ENCODE data around the gene TANC1.

TANC1 gene

DNA sequence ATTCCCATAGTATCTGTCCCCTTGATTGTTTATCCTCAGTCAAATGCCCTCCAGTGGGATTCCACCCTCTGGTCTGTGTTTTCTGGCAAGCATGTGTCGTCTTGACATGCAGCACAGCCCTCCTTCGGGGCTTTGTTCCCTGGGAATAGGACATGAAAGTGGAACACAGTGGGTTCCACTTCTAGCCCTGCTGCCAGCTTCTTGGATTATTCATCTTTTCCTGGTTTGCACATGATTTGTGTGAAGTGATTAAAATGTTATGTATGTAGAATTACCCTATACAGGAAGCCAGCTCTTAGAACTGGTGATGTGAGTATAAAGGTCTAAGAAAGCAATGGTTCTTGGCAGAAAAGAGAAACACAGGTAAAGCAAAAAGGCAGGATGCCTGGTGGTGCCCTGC lies 142.3 kb downstream of the TANC1 start:
- FAIRE-seq: no peak
- no peak for DNase-seq (ENCODE audit: low spot score)

DNA sequence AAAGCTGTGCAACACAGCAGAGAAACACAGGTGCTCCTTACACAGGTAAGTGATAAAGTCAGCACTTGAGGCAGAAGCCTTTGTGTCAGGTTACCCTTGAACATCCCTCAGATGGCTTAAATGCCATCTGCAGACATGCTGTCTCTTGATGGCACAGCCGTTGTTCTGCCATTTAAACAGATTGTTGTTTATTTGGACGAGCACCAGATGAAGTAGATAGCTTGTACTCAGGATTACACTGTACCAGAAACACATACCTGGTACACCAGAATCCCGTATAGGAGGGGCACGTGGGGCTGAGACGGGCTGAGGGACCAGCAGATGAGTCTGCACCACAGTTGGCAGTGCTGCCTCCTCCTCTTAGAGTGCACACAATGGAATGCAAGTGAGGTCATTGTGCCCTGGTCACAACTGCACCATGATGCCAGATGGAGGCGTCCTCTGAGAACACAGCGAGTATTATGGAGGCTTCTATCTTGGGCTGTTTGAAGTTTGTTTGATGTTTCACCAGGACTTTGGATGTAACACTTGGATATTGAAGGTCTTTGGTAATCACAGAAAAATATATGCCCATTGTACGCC lies 143.0 kb downstream of the TANC1 start:
- peak; percentile 53 for DNase-seq (ENCODE audit: low spot score)
- no peak for FAIRE-seq

DNA sequence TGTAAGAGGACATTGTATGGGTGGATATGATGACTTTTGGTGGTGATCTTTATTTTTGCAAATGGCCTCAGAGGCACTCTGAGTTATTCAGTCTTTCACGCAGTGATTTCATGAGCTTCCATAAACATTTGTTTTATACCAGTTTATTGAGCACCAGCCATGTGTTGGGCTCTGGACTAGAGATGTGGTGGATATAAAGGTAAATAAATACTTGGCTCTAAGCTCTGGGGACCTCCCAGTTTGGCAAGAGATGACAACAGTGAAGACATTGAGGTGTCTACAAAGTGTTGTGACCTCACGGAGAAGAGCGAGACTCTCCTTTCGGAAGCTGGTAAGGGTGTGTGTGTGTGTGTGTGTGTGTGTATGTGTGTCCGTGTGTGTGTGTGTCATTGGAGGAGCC lies 146.4 kb downstream of the TANC1 start:
- no peak for DNase-seq (ENCODE audit: low spot score)
- FAIRE-seq: no peak

DNA sequence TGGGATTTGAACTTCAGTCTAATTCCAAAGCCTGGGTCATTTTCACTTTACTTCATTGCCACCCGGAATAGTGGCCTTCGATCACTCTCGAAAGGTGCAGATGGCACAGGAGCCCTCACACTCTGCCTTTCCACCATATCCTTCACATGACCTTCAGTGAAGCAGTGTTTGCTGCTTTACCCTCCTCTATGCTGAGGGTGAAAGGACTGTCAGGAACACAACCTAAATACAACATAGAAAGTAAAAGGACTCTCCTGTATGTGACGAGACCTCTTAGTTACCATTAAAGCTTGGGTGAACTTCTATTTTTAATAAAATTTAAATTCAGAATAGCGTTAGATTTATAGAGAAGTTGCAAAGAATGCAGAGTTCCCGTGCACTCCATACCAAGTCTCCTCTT lies 148.5 kb downstream of the TANC1 start:
- DNase-seq (ENCODE audit: low spot score) (no peak), FAIRE-seq (no peak)

DNA sequence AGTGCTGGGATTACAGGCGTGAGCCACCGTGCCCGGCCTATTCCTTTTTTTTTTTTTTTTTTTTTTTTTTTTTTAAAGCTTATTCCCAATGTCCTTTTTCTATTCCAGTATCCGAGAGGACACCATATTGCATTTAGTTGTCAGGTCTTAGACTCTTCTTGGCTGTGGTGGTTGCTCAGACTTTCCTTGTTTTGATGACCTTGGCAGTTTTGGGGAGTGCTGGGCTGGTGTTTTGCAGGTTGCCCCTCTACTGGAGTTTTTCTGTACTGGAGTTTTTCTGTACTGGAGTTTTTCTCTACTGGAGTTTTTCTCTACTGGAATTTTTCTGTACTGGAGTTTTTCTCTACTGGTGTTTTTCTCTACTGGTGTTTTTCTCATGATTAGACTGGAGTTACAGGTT lies 149.2 kb downstream of the TANC1 start:
- no peak for FAIRE-seq

DNA sequence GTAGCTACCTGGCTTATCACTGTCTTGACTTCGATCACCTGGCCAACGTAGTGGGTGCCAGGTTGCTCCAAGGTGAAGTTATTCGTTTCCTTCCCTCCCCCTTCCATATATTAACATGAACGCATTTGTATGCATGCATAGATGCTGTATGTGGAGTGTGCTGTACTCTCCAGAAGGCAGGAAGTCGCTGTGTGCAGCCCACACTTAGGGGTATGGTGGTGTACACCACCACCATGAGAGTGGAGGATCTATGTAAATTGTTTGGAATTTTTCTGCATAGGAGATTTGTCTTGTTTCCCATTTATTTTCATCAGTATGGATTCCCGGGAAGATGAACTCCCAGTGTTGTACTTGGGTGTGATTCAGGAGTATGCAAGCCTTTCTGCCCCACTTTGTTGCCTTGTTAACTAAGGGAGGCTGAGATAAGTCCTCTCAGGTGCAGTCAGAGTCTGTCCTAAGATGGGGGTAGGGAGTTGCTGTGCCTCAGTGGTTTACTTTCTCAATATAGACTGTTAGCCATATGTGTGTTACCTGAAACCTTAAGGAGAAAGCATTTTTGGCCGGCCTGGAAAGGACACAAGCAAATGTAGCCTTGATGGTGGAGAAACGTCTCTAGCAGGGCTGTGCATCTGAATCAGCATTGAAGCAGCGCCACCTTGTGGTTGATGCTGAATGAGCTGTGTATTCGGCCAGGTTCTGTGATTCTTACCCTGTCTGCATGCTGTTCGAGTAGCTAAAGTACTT lies 149.8 kb downstream of the TANC1 start:
- peak; percentile 72 for DNase-seq (ENCODE audit: low spot score)
- FAIRE-seq: no peak

More for the DNA sequence above, 149.2 kb downstream of the TANC1 start:
- DNase-seq (ENCODE audit: low spot score): no peak

DNA sequence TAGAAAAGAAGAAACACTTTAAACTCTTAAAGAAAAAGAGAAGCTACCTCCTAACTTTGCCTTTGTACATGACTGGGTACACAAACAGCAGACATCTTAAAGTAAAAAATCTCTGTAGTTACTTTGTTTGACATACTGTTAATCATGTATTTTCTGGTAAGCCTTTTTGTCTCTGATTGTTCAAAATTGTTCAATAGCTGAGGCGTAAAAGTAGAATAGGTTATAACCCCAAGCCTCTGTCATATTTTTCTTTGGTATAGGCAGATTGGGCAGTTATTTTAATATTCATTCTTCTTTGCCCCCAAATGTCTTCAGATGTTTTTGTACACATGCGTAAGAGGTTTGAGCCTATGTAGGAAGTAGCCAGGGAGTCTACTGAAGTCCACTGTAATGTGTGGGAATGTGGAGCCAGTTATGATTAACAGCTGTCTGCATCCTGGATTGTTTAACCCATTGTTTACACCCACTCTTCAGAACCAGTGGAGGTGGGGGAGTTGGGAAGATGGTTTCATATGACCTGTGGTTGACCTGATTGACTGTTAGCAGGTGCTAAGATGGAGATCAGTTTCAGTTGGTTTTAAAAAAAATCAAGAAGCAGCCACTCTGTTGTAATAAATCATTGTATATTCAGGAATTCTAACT lies 150.5 kb downstream of the TANC1 start:
- DNase-seq (ENCODE audit: low spot score) (no peak), FAIRE-seq (no peak)

DNA sequence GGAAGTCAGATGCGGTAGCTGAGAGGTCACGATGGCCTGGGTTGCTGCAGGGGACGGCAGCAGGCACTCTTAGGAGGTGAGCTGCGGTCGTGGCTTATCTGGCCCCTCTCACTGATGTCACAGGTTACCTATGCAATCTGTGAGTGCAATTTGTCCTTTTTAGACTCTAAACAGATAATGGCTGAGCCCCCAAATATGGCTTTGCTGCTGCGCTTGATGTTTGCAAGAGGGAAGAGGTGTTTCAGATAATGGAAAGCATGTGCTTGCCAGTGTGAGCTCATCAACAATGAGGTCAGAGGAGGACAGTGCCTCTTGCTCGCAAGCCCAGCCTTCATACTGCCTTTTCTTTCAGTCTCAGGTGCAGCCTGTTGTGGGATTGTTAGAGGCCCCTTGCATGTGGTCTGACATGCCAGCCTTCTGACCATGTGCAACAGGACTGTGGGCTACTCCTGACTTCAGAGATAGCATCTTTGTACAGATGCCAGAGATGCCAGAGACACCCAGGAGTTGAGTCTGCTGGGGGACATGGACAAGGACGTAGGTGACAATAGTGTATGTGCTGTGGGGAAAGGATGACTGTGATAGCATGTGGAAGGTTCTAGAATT lies 151.3 kb downstream of the TANC1 start:
- DNase-seq (ENCODE audit: low spot score): no peak
- FAIRE-seq: no peak

DNA sequence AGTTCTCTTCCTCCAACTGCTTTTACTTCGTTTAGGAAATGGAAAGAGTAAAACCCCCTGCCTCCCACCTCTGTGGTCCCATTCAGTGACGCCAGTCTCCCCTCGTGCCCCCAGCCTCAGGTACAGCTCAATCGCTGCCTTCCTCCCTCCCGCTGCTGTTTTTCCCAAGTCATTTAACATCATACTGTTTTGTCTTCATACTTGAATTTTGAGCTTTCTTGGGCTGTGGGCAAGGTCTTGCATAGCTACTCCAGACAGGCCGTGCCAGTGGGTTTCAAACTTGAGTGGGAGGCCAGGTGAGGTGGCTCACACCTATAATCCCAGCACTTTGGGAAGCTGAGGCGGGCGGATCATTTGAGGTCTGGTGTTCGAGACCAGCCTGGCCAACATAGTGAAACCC lies 155.3 kb downstream of the TANC1 start:
- FAIRE-seq: no peak
- no peak for DNase-seq (ENCODE audit: low spot score)

DNA sequence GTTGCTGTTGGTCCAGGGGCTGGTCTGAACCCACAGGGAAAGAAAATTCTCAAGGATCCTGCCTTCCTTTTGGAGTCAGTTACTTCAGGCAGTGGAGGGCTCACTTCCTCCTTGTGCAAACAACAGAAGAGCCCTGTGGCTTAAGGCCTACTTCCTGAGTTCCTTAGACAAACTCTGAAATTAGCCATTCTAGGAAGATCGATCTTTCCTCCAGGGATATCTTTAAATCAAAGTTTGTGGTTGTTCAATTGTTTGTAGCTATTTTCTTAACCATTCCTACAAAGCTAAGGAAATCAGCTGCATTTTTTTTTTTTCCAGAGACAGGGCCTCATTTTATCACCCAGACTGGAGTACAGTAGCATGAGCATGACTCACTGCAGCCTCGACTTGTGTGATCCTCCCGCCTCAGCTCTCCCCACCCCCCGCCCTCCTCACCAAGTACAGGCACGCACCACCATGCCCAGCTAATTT lies 156.0 kb downstream of the TANC1 start:
- FAIRE-seq (no peak), DNase-seq (ENCODE audit: low spot score) (peak; percentile 73)

DNA sequence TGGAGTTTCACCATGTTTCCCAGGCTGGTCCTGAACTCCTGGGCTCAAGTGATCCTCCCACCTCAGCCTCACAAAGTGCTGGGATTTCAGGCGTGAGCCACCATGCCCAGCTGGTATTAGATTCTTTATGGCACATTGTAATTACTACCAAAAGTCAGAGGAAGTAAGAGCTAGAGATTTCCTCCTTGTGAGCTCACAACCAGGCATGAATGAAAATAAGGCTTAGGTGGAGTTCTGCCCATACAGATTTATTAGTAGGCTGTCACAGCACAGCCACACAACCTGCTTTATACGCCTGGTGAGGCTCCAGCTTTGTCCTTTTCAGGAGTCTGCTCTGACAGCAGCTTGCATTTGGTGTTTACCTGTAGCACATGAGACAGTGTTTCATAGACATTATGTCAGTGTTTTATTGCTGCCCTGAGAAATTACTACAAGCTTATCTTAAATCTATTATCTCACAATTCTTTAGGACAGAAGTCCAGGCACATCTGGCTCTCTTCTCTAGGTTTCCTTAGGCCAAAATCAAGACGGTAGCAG lies 156.6 kb downstream of the TANC1 start:
- peak; percentile 16 for DNase-seq (ENCODE audit: low spot score)
- no peak for FAIRE-seq

DNA sequence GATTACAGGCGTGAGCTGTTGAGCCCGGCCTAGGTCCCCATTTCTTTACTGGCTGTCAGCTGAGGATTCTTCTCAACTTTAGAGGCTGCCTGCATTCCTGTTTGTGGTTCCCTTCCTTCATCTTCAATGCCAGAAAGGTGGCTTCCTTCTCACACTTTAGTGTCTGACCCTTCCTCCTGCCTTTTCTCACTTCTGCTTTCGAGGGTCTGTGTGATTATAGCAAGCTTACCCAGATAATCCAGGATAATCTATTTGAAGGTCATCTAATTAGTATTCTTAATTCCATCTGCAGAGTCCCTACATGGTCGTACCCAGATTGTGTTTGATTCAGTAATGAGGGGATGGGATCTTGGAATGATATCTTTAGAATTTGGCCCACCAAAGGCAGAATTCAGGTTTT lies 157.4 kb downstream of the TANC1 start:
- DNase-seq (ENCODE audit: low spot score) (no peak), FAIRE-seq (no peak)

DNA sequence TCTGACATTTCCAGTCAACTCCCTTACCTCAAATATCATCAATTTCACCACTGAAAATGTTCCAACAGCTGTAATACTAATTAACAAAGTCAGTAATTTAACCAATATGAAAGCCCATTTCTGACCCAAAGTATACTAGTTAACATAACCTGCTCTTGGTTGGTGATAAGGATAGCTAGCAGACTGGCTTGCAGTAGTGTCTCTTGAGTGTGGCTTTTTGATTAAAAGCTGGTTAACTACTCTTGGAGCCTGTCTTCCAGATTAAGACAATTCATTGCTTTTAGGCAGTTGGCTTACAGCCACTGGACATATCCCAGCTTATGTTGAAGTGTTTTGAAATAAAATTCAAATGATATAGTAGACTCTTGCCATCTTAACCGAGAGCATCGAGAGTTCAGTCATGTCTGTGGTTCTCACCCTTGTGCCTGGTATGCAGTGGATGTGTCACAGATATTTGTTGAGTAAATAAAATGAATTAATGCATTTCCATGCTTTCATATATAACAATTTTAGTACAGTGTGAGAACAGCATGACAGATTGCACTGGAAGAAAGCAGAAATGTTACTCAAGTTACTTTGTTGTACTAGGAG lies 158.1 kb downstream of the TANC1 start:
- FAIRE-seq (no peak), DNase-seq (ENCODE audit: low spot score) (no peak)

DNA sequence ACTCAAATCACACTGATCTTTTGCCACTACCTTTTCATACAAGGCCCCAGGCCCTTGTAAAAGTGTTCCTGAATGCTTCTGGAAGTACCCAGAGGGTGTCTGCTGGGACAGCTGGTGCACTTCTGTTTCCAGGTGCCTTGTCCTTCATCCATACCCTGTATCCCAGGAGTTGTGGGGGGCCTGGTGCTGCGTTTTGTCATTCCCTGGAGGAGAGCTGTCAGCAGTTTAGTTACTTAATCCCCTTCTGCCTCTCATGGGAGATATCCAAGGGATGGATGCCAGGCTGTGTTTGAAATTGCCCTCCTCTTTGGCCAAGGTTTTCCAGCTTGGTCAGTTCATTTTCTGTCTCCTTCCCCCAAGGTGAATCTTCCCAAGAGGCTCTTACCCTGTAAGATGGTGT lies 159.8 kb downstream of the TANC1 start:
- FAIRE-seq (no peak), DNase-seq (ENCODE audit: low spot score) (no peak)

DNA sequence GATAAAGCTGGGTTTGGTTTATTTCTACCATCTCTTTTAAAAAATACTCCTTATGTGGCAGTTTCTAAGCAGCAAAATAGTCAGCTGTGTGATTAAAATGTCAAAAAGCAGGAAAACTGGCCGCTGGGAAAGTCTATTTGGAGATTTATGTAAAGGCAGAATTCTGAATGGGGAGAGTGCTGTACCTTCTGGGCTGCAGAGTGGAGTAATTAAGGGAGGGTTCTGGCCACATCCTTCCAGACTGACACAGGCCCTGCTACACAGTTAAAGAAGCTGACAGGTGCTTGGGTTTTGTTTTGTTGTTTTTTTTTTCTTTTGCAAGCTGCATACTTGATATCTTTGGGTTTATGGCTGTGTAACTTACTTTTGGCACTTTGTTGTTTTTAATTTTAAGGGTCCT lies 160.8 kb downstream of the TANC1 start:
- FAIRE-seq: no peak
- DNase-seq (ENCODE audit: low spot score): no peak

DNA sequence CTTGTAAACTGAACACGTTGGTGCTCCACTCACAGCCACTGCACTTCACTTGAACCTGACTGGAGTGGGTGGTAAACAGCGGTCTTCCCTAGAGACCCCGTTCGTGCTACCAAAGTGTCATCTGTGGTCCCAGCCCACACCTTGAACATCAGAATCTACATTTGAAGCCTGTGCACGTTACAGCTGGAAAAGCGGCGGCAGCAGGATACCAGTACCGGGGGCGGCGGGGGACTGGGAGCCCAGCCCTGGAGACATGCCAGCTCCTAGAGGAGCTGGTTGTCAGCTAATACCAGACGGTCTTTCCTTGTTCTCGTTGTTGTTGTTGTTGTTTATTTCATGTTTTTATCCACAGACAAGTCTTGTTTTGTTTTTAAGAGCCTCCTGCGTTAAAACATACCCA lies 161.4 kb downstream of the TANC1 start:
- DNase-seq (ENCODE audit: low spot score): no peak
- no peak for FAIRE-seq

DNA sequence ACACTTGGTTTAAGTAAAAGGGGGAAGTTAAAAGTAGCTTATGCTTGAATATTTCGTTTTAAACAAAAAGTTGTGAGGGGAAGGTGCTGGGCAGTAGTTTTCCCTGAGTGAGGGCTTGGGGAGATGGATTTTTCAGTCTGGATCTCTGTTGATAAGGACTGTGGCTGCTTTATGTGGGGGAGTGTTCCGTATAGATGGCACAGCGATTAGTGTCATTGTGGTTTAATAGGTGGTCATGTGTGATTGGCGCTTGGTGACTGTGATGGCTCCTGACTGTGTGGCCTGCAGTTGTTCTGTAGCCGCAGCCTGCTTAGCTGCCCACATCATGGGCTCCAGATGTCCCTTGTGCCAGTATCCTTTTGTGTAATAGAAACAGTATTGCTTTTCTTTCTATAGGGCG lies 161.9 kb downstream of the TANC1 start:
- no peak for DNase-seq (ENCODE audit: low spot score)
- FAIRE-seq: no peak

DNA sequence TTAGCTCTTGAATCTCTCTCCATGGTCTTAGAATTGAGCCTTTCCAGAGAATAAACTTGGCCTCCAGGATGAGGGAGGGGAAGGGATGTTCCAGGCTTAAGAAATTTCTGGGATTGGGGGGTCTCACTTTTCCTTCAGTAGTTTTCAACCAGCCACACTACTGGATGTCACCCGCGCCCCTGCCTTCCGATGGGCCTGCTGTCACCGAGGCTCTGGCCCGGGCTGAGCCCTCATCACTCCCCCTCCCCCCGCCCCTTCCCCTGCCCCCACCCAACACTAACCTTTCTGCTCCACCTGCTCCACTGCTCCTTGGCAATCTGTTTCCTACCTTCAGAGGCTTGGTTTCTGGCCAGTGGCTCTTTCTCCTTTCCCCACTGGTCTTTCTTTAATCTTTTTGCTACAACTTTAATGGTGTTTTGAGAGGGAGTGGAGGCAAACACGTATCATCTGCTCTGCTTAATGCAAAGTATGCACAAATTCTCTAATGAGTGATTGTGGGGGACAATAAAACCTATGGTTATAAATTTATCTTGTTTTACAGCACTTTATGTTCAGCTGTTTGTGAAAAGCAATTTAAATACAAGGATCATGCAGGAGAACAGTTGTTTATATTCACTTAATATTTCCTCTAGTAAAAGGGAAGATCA lies 162.9 kb downstream of the TANC1 start:
- no peak for DNase-seq (ENCODE audit: low spot score)
- FAIRE-seq: no peak

DNA sequence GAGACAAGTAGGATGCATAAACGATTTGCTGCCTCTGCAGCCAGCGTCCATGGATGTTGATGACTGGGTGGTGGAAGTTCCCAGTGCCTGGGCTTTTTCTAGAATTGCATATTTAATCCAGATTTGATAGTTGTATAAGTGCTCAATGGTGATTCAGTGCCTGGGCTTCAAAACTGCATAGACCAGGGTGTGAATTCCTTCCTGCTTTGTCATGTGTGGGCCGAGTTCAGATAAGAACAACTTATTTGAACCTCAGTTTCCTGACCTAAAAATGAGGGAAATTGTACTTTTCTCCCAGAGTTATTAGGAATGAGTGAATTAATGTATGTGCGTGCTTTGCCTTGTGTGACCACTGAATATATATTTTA lies 163.5 kb downstream of the TANC1 start:
- FAIRE-seq (no peak), DNase-seq (ENCODE audit: low spot score) (peak; percentile 60)

DNA sequence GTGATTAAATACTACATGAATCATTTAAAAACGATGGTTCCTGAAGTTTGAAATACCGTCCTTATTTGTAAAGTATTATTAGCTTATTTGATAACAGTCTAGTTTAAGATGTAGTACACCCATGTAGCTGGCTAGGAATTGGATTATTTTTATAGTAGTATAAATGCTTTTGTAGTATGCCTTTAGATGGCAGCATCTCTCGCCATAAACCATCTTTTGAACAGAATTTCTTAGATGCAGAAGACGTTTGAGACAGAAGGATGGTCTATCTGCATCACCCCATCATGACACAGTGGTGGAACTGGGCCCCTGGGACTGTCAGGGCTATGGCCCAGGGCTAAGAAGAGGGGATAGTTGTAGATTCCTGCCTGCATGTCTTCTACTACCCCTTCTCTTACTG lies 165.4 kb downstream of the TANC1 start:
- FAIRE-seq (no peak), DNase-seq (ENCODE audit: low spot score) (no peak)

DNA sequence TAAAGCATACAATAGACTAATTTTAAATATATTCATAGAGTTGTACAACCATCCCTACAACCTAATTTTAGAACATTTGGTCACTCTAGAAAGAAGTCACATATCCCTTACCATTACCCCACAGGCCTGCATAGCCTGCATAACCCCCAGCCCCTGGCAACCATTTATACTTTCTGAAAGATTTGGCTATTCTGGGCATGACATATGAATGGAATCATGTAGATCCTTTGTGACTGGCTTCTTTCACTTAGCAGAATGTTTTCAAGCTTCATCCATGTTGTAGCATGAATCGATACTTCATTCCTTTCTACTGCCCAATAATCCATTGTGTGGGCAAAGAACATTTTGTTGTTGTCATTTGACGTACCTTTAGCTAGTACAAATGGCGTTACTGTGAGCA lies 166.5 kb downstream of the TANC1 start:
- DNase-seq (ENCODE audit: low spot score): no peak

More for the DNA sequence above, 166.5 kb downstream of the TANC1 start:
- no peak for FAIRE-seq

All from urothelium cell line (cell line).